Hematopoietic multipotent progenitor cell treated with erythropoietin and hydrocortisone succinate and interleukin-3 and kit ligand, for 15 days (in vitro differentiated cells): Measurements from ENCODE around the gene CHST12.
"Not testable (repeated sequence)": the region's sequence is repeated elsewhere in the genome, so short reads cannot be mapped to it uniquely, and the experiment has no call there.

Experiments
- DNase-seq: peaks from one replicate; pipeline ENCODE4 v3.0.0-alpha.2; 2015; ENCODE audit warnings: low spot score

Gene CHST12

GRCh38 chr7:2461268-2462026, 58.0 kb downstream of the CHST12 start:
- DNase-seq: no peak

GRCh38 chr7:2462731-2463130, 59.3 kb downstream of the CHST12 start:
- DNase-seq: no peak

GRCh38 chr7:2465928-2466327, 62.5 kb downstream of the CHST12 start:
- no peak for DNase-seq

- no peak for DNase-seq
These were observed 63.3 kb downstream of the CHST12 start for GRCh38 chr7:2466675-2467074.

GRCh38 chr7:2468227-2468626, 64.8 kb downstream of the CHST12 start:
- DNase-seq: no peak

- DNase-seq: not testable (repeated sequence)
These were observed 66.2 kb downstream of the CHST12 start for GRCh38 chr7:2469460-2470203.

- DNase-seq: no peak
These were observed 67.0 kb downstream of the CHST12 start for GRCh38 chr7:2470204-2471021.

- DNase-seq: no peak
These were observed 67.6 kb downstream of the CHST12 start for GRCh38 chr7:2471022-2471329.

GRCh38 chr7:2471396-2471795, 68.0 kb downstream of the CHST12 start:
- no peak for DNase-seq

- no peak for DNase-seq
These were observed 69.3 kb downstream of the CHST12 start for GRCh38 chr7:2472739-2473138.

GRCh38 chr7:2473496-2474180, 70.2 kb downstream of the CHST12 start:
- DNase-seq: no peak

GRCh38 chr7:2474224-2474623, 70.8 kb downstream of the CHST12 start:
- DNase-seq: no peak

GRCh38 chr7:2474813-2475677, 71.6 kb downstream of the CHST12 start:
- DNase-seq: no peak

- DNase-seq: no peak
These were observed 72.2 kb downstream of the CHST12 start for GRCh38 chr7:2475678-2476015.

GRCh38 chr7:2476298-2476697, 72.9 kb downstream of the CHST12 start, which contains the start of gene GRIFIN:
Gene GRIFIN, minus strand, starts transcription at chr7:2476398. Its CDS starts 15 bp downstream, at chr7:2476383.
- no peak for DNase-seq

- DNase-seq: no peak
These were observed 73.5 kb downstream of the CHST12 start for GRCh38 chr7:2476776-2477446.

- no peak for DNase-seq
These were observed 74.3 kb downstream of the CHST12 start for GRCh38 chr7:2477447-2478398.

GRCh38 chr7:2478399-2478785, 75.0 kb downstream of the CHST12 start:
- DNase-seq: no peak

GRCh38 chr7:2478800-2479199, 75.4 kb downstream of the CHST12 start:
- no peak for DNase-seq
